HG03135 (cell line): ENCODE data around the gene PPIB.
"Not testable (repeated sequence)": the region's sequence is repeated elsewhere in the genome, so short reads cannot be mapped to it uniquely, and the experiment has no call there.

Experiments used
- ATAC-seq: cut with Tn5 transposase; IDR thresholded peaks from one replicate; pipeline ENCODE4 v1.9.1; 2021; ENCODE audit warnings: mild to moderate bottlenecking, moderate library complexity; ENCODE audit not compliant: unreplicated experiment

Gene PPIB

DNA sequence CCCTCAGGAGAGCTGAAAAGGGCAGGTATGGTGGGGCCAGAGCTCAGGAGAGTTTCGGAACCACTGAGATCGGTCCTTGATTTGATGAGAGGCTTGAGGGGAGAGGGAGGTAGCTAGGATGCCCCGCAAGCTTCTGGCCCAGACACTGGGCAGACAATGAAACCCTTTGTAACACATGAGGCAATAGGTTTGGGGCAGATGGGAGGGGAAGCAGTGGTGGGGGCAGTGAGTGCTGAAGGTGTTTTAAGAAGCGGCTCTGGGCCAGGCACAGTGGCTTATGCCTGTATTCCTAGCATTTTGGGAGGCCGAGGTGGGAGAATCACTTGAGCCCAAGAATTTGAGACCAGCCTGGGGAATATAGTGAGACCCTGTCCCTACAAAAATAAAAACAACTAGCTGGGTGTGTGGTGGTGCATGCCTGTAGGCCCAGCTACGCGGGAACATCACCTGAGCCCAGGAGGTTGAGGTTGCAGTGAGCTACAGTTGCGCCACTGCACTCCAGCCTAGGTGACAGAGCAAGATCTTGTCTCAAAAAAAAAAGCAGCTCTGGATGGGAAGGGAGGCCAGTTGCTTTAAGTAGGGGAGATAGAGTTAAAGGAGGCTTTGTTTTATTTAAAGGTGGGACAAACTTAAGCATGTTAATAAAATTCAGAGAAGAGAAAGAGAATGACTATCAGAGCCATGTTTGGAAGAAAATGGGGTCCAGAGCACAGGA is 20.9 kb downstream of the PPIB start:
- ATAC-seq, result no peak

DNA sequence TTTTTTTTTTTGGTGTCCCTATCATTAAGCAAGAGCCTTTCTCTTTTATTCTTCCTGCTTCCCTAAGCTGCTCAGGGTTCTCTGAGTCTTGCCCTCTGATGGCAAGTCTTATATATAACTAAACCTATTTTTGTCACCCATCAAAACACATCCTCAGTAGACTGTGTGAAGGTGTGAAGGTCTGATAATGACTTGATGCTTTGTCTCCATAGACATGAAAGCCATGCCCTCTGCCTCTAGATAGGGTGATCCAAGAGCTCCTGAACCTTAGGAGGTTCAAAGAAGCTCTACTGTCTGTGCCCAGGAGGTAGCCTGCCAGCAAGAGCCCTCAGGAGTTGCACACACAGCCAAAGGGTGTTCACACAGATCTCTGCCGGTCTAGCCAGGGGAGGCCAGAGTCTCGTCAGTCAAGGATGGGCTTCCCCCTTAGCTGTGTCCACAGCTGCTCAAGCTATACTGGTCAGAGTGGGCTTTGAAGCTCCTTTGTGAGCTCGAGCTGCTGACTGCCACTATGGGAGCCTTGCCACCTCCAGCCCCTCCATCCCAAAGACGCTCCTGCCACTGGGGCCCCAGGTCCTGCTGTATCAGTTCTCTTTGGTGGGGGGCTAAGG is 24.4 kb downstream of the PPIB start:
- ATAC-seq, result no peak

DNA sequence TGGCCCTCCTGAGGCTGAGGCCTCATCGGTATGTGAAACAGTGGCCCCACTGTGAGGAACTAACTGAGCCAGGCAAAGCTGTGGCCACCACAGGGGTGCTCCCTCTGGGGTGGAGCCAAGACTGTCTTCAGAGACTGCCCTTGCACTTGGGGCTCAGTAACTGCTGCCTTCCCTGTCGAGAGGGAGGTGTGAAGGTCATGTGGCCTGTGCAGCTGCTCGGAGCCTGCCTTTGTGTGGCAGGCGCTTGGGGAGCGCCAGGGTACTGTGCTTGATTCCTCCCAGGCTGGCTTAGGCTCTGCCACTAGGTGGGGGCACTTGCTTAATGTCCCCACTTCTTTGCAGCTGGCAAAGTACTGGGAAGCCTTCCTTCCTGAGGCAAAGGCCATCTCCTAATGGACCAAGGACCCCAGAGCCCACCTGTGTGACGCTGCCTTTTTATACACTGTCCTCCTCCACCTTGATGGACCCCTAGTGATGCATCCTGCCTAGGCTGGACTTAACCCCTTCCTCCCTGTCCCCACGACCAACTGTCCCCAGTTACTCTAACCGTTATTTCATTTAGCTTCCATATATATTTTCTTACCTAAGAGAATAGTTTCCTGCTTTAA is 25.5 kb downstream of the PPIB start:
- ATAC-seq, result no peak

DNA sequence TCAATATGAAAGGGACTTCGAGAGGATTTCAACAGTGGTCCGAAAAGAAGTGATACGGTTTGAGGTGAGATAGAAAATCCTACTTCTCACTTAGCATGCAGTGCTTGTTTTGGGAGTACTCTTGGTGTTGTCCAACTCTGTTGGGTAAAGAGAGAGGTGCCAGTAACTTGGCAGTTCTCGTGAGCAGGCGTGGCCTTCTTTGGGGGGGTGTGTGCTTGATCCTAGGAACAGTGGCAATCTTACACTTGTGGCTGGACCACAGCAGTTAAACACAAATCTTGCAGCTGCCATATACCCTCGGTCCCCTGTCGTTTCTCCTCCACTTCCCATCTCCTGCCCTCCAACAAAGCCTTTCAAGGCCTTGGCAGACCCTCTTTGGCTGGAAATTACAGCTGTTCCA is 26.5 kb downstream of the PPIB start:
- no peak for ATAC-seq

DNA sequence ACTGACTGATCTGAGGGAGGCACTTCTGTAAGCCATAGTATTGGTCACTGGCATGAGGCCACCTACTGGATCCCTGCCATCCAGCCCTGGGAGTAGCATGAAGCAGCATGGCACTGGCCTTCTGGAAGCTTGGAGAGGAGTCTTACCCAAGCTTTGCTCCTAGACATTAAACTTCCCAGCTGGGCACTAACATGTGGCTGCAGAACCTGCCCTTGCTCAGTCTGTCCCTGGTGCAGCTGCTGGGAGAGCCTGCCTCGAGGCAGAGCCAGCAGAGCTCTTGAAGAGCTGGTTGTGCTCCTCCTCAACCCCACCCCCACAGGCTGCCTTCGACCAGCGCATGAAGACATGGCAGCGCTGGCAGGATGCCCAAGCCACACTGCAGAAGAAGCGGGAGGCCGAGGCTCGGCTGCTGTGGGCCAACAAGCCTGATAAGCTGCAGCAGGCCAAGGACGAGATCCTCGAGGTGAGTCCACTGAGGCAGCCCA is 28.4 kb downstream of the PPIB start:
- ATAC-seq, result no peak

DNA sequence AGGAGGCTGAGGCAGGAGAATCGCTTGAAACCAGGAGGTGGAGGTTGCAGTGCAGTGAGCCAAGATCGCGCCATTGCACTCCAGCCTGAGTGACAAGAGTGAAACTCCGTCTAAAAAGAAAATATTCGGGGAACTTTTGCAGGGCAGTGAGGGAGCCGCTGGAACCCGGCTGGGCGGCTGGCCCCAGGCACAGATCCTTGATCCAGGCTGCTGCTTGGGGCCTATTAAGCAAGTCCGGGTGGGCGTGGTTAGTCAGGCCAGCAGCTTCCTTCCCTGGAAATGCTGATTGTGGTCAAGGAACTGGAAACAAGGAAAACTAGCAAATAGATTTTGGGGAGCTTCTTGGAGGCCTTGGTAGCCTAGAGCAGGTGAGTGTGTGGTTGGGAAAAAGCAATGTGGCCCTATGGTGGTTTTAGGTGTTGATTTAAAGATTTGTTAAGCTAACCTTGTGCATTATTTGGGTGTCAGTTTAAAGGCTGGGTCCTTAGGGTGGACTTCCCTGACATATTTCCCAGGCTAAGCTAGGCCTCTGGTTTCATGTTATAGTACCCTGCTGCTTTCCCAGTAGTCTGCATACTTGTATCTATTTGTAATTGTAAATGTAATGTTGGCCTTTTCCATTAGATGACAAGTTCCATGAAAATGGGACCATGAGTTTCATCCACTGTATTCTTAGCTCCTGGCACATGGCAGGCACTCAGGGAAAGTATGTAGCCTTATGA is 29.0 kb downstream of the PPIB start:
- ATAC-seq, result no peak

GRCh38 chr15:64132217-64132616 is 30.6 kb downstream of the PPIB start:
- no peak for ATAC-seq

DNA sequence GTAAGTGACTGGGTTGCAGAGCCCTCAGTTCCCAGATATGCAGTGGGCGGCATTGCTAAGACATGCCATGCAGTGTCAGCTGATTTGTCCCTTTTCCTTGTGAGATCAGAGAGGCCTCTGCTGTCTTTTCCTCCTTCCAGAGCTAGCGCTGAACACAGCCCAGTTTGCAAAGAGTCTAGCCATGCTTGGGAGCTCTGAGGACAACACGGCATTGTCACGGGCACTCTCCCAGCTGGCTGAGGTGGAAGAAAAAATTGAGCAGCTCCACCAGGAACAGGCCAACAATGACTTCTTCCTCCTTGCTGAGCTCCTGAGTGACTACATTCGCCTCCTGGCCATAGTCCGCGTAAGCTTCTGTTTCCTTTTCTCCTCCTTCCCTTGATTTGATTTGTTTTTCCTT is 31.3 kb downstream of the PPIB start:
- ATAC-seq, result no peak

GRCh38 chr15:64130159-64130558 is 32.7 kb downstream of the PPIB start:
- no peak for ATAC-seq

GRCh38 chr15:64127521-64128270 is 35.1 kb downstream of the PPIB start:
- no peak for ATAC-seq

- ATAC-seq, result no peak
These were observed 36.8 kb downstream of the PPIB start for GRCh38 chr15:64125978-64126377.

- ATAC-seq, result no peak
These were observed 39.9 kb downstream of the PPIB start for GRCh38 chr15:64122936-64123351.

- no peak for ATAC-seq
These were observed 40.4 kb downstream of the PPIB start for GRCh38 chr15:64122444-64122843.

DNA sequence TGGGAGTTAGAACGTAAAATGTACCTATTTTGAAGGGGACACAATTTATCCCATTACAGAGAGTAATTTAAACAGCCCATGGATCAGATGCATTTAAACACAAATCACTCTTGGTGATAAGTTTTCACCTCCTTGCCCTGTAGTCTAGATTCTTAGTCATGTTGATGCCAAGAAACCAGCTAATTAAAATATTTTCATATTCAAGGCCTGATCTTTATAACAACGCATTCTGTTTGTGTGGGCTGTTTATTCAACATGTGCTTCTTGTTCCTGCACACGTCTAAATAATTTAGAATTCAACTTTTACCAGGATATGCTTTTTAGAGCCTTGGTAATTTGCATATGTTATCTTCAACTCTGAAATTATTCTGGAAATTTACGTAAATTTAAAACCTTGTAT is 41.2 kb downstream of the PPIB start:
- no peak for ATAC-seq

DNA sequence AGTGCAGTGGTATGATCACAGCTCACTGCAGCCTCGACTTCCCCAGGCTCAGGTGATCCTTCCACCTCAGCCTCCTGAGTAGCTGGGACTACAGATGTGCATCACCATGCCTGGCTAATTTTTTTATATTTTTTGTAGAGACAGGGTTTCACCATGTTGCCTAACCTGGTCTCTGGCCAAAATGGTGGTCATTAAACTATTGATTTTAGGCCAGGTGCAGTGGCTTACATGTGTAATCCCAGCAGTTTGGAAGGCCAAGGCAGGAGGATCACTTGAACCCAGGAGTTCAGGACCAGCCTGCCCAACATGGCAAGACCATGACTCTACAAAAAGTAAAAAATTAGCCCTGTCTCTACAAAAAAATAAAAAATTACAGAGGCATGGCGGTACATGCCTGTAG is 42.5 kb downstream of the PPIB start:
- not testable (repeated sequence) for ATAC-seq

DNA sequence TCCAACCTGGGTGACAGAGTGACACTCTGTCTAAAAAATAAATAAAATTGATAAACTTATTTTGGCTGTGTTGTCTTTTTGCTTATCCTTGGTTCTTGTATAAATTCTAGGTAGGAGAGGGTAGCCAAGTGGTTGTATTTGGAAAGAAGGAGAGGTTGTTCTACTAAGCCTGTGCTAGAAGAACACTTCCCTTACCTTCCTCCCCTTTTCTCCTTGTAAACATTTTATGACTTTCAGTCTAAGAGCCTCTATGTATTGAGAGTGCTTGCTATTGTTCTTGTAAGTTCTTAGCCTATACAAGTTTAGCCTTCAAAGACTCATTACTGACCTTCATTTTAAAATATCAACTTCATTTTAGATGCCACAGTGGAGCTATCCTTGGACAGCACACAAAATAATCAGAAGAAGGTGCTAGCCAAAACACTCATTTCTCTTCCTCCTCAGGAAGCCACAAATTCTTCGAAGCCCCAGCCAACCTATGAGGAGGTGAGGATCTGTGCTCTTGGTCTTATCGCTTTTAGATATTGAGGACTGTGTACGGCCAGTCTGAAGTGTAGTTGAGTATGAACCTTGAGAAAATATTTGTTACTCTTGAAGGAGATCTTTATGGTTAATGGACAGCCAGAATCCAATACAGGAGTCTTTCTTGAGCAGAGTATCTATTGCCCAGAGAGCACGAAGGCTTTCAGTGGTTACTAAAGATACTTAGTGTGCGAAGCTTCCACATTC is 44.9 kb downstream of the PPIB start:
- no peak for ATAC-seq

DNA sequence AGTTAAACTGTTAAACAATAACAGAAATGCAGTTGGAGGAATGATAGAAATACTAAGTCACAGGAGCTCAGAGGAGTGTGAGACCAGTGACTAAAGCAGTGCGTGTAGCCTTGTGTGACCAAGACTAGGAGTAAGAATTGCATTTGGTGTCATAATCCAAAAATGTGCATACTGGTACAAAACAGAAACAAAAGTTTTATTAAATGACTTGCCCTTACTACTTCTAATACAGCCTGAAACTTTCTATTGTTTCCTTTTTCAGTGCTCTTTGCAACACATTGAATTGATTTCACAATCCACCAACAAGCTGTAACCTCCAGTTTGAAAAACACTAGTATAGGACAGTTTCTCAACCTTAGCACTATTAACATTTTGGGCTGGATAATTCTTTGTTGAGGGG is 49.9 kb downstream of the PPIB start:
- ATAC-seq, result no peak

DNA sequence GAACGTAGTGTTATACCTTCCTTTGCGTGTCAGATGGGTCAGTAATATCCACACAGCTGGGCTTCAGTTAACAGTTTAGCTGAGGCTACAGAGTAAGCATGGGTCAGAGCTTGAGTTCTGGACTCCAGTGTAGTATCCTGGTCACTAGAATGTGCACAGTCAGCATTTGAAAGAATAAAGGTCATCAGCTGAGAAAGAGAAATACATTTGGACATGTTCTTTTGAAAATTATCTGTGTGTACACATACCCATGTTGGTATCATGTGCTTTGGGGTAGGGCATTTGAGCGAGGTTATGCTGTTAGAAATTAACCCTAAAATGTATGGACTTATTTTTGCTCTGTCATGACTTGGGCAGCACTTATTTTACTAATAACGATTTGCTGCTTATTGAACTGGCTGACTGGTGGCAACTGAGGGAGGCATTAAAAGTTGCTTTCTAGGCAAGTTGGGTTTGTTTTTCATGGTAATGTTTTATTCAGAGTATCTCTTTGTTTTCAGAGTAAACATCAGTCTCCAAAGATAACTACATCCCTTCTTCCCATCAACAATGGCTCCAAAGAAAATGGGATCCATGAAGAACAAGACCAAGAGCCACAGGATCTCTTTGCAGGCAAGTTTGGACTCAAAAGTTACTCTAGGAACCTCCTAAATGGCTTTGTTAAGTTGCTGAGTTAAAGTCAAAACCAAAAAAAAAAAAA is 50.6 kb downstream of the PPIB start:
- ATAC-seq, result no peak

- no peak for ATAC-seq
These were observed 51.2 kb downstream of the PPIB start for GRCh38 chr15:64111679-64112050.
